Ectodermal cell (in vitro differentiated cells): Measurements from ENCODE around the gene RPS2.

Experiments
- H3K27ac ChIP-seq: 2 replicates; pipeline ENCODE4 v1.7.0; 2013; ENCODE audit warnings: mild to moderate bottlenecking, low read depth, low read length; ENCODE audit not compliant: insufficient read depth, poor library complexity, severe bottlenecking
- H3K27me3 ChIP-seq: 2 replicates; pipeline ENCODE4 v1.7.0; 2013; ENCODE audit warnings: mild to moderate bottlenecking, low read length; ENCODE audit not compliant: insufficient read depth, control insufficient read depth, poor library complexity, severe bottlenecking
- H3K36me3 ChIP-seq: one replicate; pipeline ENCODE4 v1.7.0; 2013; ENCODE audit warnings: low read length; ENCODE audit not compliant: control insufficient read depth, insufficient read depth
- H3K4me1 ChIP-seq: one replicate; pipeline ENCODE4 v1.7.0; 2013; ENCODE audit warnings: low read length; ENCODE audit not compliant: control insufficient read depth, insufficient read depth
- H3K4me3 ChIP-seq: 2 replicates; pipeline ENCODE4 v1.7.0; 2013; ENCODE audit warnings: low read depth, low read length, control low read depth; ENCODE audit not compliant: insufficient read depth
- H3K9me3 ChIP-seq: 2 replicates; pipeline ENCODE4 v1.7.0; 2013; ENCODE audit warnings: mild to moderate bottlenecking, low read length, moderate library complexity; ENCODE audit not compliant: control insufficient read depth
- WGBS, 2 experiments: methylation state at CpG; one replicate each; pipeline ENCODE4 v1.1.7; 2013; ENCODE audit warnings: missing lambda C conversion rate in 2 of 2; 5-methylcytosine and 5-hydroxymethylcytosine counted together

The RPS2 gene

GRCh38 chr16:1998852-1999801 is 34.5 kb upstream of the RPS2 start:
- Histone ChIP-seq H3K27ac (no peak overlapping the region), H3K4me1 (peaks cover 2% of the 10 kb centered on the region), H3K36me3 (peaks cover 39% of the 10 kb centered on the region), H3K27me3 (no peaks in the 10 kb centered on the region), H3K4me3 (no peak overlapping the region), H3K9me3 (no peaks in the 10 kb centered on the region)
- WGBS, 2 experiments = 95% methylated on average over 39 of the region's 39 CpGs

GRCh38 chr16:1998360-1998835 is 33.8 kb upstream of the RPS2 start:
- H3K9me3 ChIP-seq = no peaks in the 10 kb centered on the region
- H3K36me3 ChIP-seq = peaks cover 39% of the 10 kb centered on the region
- H3K4me1 ChIP-seq = no peaks in the 10 kb centered on the region
- WGBS, 2 experiments = 95 to 96% methylated on average over 27 of the region's 27 CpGs
- H3K27ac ChIP-seq = no peak overlapping the region
- H3K4me3 ChIP-seq = no peak overlapping the region
- H3K27me3 ChIP-seq = no peaks in the 10 kb centered on the region

GRCh38 chr16:1997494-1998359 is 33.1 kb upstream of the RPS2 start:
- no peak overlapping the region for H3K4me3 ChIP-seq
- H3K9me3 ChIP-seq = no peaks in the 10 kb centered on the region
- 94 to 96% methylated on average over 26 of the region's 26 CpGs for WGBS, 2 experiments
- H3K27ac ChIP-seq = no peak overlapping the region
- H3K27me3 ChIP-seq = peaks cover 5% of the 10 kb centered on the region
- H3K36me3 ChIP-seq = peaks cover 38% of the 10 kb centered on the region
- no peaks in the 10 kb centered on the region for H3K4me1 ChIP-seq

GRCh38 chr16:1993731-1994131 is 29.1 kb upstream of the RPS2 start:
- H3K9me3 ChIP-seq = no peaks in the 10 kb centered on the region
- no peak overlapping the region for H3K27ac ChIP-seq
- H3K4me3 ChIP-seq = no peak overlapping the region
- H3K27me3 ChIP-seq = peaks cover 43% of the 10 kb centered on the region
- H3K36me3 ChIP-seq = peaks cover 2% of the 10 kb centered on the region
- peaks cover 15% of the 10 kb centered on the region for H3K4me1 ChIP-seq
- WGBS, 2 experiments = 76 to 78% methylated on average over 2 of the region's 2 CpGs

- H3K27me3 ChIP-seq = peaks cover 49% of the 10 kb centered on the region
- no peaks in the 10 kb centered on the region for H3K9me3 ChIP-seq
- H3K36me3 ChIP-seq = no peaks in the 10 kb centered on the region
- H3K4me1 ChIP-seq = peaks cover 15% of the 10 kb centered on the region
- H3K27ac ChIP-seq = no peak overlapping the region
- H3K4me3 ChIP-seq = no peak overlapping the region
- WGBS, 2 experiments = 84 to 86% methylated on average over 50 of the region's 50 CpGs
Measured at GRCh38 chr16:1992704-1993317, 28.2 kb upstream of the RPS2 start.

- peaks cover under 1% of the 10 kb centered on the region for H3K36me3 ChIP-seq
- no peaks in the 10 kb centered on the region for H3K9me3 ChIP-seq
- 15 to 16% methylated on average over 96 of the region's 96 CpGs for WGBS, 2 experiments
- no peak overlapping the region for H3K27ac ChIP-seq
- H3K27me3 ChIP-seq = peaks cover 49% of the 10 kb centered on the region
- H3K4me1 ChIP-seq = peaks cover 15% of the 10 kb centered on the region
- H3K4me3 ChIP-seq = peak overlapping the region; percentile 10
Measured at GRCh38 chr16:1991948-1992703, 27.5 kb upstream of the RPS2 start.

- Histone ChIP-seq H3K27ac (no peak overlapping the region), H3K4me1 (peaks cover 15% of the 10 kb centered on the region), H3K4me3 (peak overlapping the region; percentile 10), H3K27me3 (peaks cover 49% of the 10 kb centered on the region), H3K9me3 (no peaks in the 10 kb centered on the region), H3K36me3 (peaks cover 6% of the 10 kb centered on the region)
- 23 to 24% methylated on average over 22 of the region's 22 CpGs for WGBS, 2 experiments
Measured at GRCh38 chr16:1991588-1991947, 26.9 kb upstream of the RPS2 start.

- WGBS, 2 experiments = 15% methylated on average over 18 of the region's 18 CpGs
- H3K36me3 ChIP-seq = peaks cover 10% of the 10 kb centered on the region
- no peak overlapping the region for H3K27ac ChIP-seq
- H3K27me3 ChIP-seq = peaks cover 49% of the 10 kb centered on the region
- H3K4me3 ChIP-seq = peak overlapping the region; percentile 42
- H3K4me1 ChIP-seq = peaks cover 15% of the 10 kb centered on the region
- no peaks in the 10 kb centered on the region for H3K9me3 ChIP-seq
Measured at GRCh38 chr16:1991135-1991551, 26.5 kb upstream of the RPS2 start.

- Histone ChIP-seq H3K4me3 (peak overlapping the region; percentile 42), H3K36me3 (peaks cover 16% of the 10 kb centered on the region), H3K9me3 (no peaks in the 10 kb centered on the region), H3K4me1 (peaks cover 15% of the 10 kb centered on the region), H3K27me3 (peaks cover 49% of the 10 kb centered on the region), H3K27ac (no peak overlapping the region)
- WGBS, 2 experiments = 2% methylated on average over 50 of the region's 50 CpGs
Measured at GRCh38 chr16:1990351-1991134, 25.9 kb upstream of the RPS2 start.
